Measurements from ENCODE around the gene CCDC126. TPM values are rescaled to one million over a fixed set of nuclear protein-coding genes. Genes with fewer than 3 reads are reported as not detected.

The CCDC126 gene
- total and polyA plus RNA-seq, 7 donors = 7.2 to 17.9 (median 12.5) TPM

DNA sequence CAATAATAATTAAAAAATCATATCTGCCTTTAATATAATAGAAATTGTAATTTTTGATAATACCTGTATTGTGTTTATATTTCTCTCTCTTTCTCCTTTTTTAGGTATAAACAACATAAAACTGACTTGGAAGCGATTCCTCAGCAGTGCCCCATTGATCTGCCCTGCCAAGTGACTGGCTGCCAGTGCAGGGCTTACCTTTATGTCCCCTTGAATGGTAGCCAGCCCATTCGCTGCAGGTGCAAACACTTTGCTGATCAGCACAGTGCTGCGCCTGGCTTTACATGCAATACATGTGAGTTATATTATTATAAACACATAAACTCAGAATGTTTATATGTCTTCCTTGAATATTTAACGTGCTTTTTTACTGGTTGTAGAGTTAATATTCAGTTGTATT is 92.0 kb downstream of the CCDC126 start:
- H3K9me3 ChIP-seq = no peaks in the 10 kb centered on the region
- no peaks in the 10 kb centered on the region for H3K27me3 ChIP-seq (ENCODE audit: insufficient read depth in 3 of 3, low read length in 2 of 3)
- H3K4me3 ChIP-seq = no peak overlapping the region
- H3K36me3 ChIP-seq (ENCODE audit: insufficient read depth in 1 of 2, low read depth in 1 of 2) = peaks cover 0 to 19% of the 10 kb centered on the region in 2 donors
- intact Hi-C loops (cut with DNase I) = no loop called here
- WGBS, 3 donors = 89 to 92% (median 91%) methylated on average over 4 of the region's 4 CpGs
- peaks cover 9% of the 10 kb centered on the region for H3K4me1 ChIP-seq
- no peak overlapping the region for H3K27ac ChIP-seq
- DNase-seq (no peak), ATAC-seq (no peak)
- TF ChIP-seq, protein P1, sequence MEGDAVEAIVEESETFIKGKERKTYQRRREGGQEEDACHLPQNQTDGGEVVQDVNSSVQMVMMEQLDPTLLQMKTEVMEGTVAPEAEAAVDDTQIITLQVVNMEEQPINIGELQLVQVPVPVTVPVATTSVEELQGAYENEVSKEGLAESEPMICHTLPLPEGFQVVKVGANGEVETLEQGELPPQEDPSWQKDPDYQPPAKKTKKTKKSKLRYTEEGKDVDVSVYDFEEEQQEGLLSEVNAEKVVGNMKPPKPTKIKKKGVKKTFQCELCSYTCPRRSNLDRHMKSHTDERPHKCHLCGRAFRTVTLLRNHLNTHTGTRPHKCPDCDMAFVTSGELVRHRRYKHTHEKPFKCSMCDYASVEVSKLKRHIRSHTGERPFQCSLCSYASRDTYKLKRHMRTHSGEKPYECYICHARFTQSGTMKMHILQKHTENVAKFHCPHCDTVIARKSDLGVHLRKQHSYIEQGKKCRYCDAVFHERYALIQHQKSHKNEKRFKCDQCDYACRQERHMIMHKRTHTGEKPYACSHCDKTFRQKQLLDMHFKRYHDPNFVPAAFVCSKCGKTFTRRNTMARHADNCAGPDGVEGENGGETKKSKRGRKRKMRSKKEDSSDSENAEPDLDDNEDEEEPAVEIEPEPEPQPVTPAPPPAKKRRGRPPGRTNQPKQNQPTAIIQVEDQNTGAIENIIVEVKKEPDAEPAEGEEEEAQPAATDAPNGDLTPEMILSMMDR (IDR thresholded peaks at IDR 0.05) = no peak

DNA sequence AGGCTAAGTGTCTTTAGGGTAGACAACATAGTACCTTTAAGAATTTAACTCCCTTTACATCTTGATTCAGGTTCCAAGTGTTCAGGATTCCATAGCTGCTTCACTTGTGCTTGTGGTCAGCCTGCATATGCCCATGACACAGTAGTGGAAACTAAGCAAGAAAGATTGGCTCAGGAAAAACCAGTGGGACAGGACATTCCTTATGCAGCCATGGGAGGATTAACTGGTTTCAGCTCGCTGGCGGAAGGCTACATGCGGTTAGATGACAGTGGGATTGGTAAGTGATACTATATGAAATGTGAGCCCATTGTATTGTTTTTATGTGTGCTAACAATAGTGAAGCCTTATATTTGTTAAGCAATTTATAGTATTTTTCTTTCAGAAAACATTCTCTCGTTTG is 94.1 kb downstream of the CCDC126 start:
- 42 to 52% (median 45%) methylated on average over 4 of the region's 4 CpGs for WGBS, 3 donors
- peaks cover 0 to 31% of the 10 kb centered on the region in 2 donors for H3K36me3 ChIP-seq (ENCODE audit: insufficient read depth in 1 of 2, low read depth in 1 of 2)
- H3K4me1 ChIP-seq = peaks cover 9% of the 10 kb centered on the region
- ATAC-seq (peak; percentile 25 to 69 (median 61)), DNase-seq (no peak)
- H3K27me3 ChIP-seq (ENCODE audit: insufficient read depth in 3 of 3, low read length in 2 of 3) = no peaks in the 10 kb centered on the region
- TF ChIP-seq, protein P1 (IDR thresholded peaks at IDR 0.05) = no peak
- H3K27ac ChIP-seq = no peak overlapping the region
- no peaks in the 10 kb centered on the region for H3K9me3 ChIP-seq
- H3K4me3 ChIP-seq = no peak overlapping the region
- intact Hi-C loops (cut with DNase I) = no loop called here

DNA sequence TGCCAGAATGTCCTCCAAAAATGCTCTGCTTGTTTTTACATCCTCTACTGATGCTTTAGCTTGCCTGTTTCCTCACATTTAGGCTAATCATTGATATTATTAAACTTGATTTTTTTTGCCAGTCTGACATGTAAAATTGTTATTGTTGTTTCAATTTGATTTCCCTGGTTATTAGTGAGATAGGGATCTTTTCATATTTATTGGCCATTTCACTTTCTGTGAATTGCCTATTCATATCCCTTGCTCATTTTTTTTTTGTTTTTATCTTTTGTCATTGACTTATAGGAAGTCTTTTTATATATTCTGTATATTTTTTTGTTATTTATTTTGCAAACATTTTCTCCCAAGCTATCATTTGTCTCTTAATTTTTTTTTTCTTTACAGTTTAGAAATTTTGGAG is 96.0 kb downstream of the CCDC126 start:
- no peak for DNase-seq
- TF ChIP-seq, protein P1 (IDR thresholded peaks at IDR 0.05) = no peak
- Histone ChIP-seq H3K9me3 (no peaks in the 10 kb centered on the region), H3K4me1 (peaks cover 9% of the 10 kb centered on the region), H3K27ac (no peak overlapping the region), H3K4me3 (no peak overlapping the region), H3K27me3 (ENCODE audit: insufficient read depth in 3 of 3, low read length in 2 of 3) (no peaks in the 10 kb centered on the region), H3K36me3 (ENCODE audit: insufficient read depth in 1 of 2, low read depth in 1 of 2) (peaks cover 0 to 31% of the 10 kb centered on the region in 2 donors)
- intact Hi-C loops (cut with DNase I) = no loop called here
- no peak for ATAC-seq

Other genes starting within 250 kb of the CCDC126 start
- under 1 TPM; 0.28 to 0.73 (median 0.41) TPM for gene IGF2BP3, start 126.9 kb upstream of the CCDC126 start, total RNA-seq
- gene IGF2BP3, start 126.9 kb upstream of the CCDC126 start, polyA plus RNA-seq = under 1 TPM; 0.03 to 0.51 (median 0.03) TPM
- gene TRA2A, start 65.4 kb upstream of the CCDC126 start, total RNA-seq = 10 to 100 TPM; 25.1 to 31.5 (median 28.5) TPM
- gene TRA2A, start 65.4 kb upstream of the CCDC126 start, polyA plus RNA-seq = 10 to 100 TPM; 17.5 to 35.6 (median 29.0) TPM
- 1 to 10 TPM in 3 of 4 donors, under 1 TPM in 1; 0.57 to 4.0 (median 1.7) TPM for gene FAM221A, start 82.8 kb downstream of the CCDC126 start, total RNA-seq
- 1 to 10 TPM; 1.4 to 3.5 (median 2.3) TPM for gene FAM221A, start 82.8 kb downstream of the CCDC126 start, polyA plus RNA-seq
- gene STK31, start 112.8 kb downstream of the CCDC126 start, total RNA-seq = under 1 TPM in 1 of 4 donors, not detected in 3; 0.18 TPM
- gene STK31, start 112.8 kb downstream of the CCDC126 start, polyA plus RNA-seq = under 1 TPM in 2 of 3 donors, not detected in 1; 0.01 to 0.03 TPM